ENCODE data around the gene DNAH5.

Gene DNAH5

DNA sequence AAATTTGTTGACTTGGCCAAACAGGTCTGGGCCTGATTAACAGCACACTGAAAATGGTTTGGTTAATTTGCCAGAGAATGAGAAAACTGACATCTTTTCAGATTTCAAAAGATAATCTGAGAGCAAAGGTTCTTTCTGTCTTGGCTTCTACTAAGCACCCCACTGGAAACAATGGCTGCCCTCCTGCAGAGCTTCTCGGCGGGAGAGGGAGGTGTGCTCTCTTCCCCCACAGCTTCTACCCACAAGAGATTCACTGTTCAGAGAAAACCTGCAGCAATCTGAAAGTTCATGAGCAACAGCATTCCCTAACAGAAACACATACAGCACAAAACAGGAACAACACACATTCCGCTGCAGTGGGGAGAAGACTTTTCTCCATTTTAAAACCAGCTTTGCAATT lies 3.0 kb downstream of the DNAH5 start:
- DNase-seq, result no peak

DNA sequence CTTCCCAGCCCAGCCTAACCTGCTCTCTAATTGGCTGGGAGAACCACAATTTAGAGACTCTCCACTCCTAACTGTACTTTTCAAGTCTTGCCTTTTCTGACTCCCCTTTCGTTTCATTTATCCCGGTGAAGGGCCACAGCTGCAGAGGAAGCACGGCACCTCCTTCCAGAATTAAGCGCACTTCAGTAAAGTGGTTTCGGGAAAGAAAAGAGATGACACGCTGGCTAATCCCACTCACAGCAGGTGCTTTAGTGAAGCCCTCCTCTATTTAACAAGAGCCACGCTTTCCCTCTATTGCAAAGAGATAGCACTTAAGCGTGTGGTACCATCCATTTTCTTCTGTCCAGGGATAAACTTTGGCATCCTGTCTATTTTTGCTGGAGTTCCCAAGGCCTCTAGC lies 4.8 kb downstream of the DNAH5 start:
- DNase-seq, result no peak

DNA sequence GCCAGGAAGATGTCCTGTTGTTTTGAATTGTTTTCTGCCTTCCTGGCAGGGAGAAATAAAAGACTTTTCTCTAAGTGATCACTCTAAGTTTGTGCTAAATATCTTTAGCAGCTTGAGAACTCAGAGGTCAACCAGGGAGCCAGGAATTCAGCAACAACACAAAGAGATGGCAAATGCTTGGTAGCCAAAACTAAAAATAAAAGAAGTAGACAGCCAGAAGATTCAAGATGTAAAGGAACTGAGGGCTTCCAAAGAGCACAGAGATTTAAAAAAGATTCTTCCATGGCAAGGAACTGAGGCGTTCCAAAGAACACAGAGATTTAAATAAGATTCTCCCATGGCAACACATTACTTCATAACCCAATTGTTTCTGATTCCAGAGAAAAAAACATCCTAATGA lies 9.6 kb downstream of the DNAH5 start:
- no peak for DNase-seq

DNA sequence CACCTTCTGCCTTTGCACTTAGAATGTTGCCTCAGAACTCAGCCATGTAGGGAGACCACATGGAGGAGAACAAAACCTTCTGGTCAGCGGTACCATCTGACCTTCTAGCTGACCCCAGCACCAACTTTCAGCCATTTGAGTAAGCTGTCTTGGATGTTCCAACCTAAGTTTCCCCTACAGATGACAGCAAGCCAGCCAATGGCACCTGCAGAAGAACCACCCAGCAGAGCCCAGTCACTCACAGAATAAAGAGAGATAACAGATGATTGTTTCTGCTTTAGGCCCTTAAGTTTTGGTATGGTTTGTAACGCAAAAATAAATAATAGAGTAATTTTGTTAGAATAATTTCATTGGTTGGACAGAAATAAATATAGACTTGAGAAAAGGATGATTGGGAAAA lies 10.4 kb downstream of the DNAH5 start:
- no peak for DNase-seq

DNA sequence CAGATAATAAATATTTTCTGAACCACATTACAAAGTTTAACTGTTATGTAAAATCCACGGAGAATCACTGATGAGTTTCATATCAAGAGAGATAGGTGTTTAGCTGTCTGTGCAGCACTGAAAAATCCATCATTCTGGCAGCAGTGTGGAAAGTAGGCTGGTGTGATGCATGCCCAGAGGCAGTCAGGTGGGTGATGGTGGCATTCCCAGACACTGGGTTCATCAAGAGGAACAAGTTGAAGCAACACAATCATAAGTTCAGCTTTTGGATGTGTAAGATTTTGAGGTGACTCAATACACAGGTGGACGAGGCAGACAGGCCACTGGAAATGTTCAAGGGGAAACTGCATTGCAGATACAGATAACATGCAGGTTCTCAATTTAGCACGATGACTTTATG lies 11.9 kb downstream of the DNAH5 start:
- DNase-seq, result no peak

DNA sequence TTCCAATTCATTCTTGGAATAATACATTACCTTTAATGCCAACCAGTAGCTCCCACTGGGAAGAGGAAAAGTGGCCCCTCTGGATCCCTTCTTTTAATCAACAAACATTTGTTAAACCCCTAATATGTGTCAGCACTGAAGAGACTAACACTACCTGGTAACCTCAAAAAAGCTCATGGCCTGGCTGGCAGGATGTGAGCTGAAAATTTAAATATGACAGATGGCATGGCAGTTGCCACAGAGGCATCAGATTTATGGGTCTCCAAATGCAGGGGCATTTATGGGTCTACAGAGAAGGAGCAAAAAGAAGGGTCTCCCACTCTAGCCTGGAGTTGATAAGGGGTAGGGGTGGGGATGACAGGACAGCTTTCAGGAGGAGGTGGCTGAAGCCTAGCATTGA lies 12.5 kb downstream of the DNAH5 start:
- no peak for DNase-seq

DNA sequence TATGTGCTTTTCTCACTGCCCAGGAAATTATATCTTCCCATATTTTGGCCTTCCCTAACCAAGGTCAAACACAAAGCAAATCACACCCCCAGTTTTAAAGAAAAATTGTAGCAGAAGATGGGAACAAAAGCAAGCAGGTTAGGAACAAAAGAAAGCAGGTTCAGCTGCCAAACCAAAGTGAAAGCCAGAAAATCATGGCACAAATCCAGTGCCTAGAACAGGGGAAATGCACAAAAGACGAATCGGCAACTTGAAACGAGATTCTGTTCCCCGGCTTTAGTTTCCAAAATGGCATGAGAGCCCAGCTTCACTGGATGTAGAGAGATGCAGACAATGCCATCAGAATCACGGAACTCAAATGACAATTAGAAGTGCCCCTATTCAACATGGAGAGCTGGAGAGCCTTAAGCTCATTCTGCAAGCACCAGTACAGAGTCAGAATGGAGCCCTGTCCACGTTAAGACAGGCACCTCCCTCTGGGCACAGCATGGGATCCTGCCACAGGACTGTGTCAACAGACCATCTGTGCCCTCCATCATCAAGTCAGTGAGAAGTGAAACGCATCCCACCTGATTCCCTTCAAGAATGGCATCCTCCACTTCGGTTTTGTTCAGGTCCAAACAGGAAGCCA lies 13.8 kb downstream of the DNAH5 start:
- no peak for DNase-seq

DNA sequence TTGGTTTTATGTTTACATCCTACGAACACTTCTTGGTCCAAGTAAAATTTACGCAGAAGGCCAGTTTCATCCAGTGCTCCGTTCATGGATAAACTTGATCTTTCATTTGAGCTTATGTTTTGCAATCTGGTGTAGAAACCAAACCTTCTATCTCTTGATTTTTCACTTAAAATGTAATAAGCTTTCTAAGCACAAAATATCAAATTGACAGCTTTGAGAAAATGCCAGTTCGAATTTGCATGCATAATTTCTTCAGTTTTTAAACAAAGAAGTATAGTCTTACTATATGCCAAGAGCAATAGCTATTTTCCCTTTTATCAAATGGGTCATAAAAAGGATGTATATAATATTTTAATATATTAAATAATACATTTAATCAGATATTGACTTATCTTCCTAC lies 17.8 kb downstream of the DNAH5 start:
- no peak for DNase-seq

DNA sequence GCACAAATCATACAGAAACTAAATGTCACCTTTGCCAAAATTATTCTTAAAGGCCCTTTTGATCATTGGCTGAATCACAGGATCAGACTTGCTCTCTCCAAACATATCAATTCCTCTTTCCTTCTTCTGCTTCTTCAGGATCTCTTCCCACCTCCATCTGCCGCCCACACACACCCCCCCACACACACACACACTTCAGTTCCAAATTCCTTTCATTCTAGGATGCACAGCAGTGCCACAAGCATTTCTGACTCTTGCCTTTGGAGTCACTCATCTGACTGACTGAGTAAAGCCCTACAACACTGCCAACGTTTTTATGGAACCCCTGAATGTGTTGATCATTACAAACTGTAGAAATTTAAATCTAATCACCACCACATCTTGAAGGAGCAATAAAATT lies 22.9 kb downstream of the DNAH5 start:
- no peak for DNase-seq

DNA sequence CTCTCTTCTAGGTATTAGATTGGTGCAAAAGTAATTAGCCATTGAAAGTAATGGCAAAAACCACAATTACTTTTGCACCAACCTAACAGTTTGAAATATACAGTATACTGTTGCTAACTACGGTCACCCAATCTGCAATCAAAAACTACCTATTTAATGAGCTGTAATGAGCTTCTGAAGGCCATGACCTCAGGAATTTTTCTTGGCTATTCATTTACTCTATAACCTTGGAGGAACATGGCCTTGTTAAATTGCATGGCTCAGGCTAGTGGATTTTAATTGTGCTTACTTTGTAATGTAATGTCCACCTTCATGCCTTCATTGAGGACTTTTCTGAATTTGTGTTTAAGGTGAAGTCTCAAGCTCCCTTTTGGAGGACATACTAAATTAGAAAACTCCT lies 24.7 kb downstream of the DNAH5 start:
- no peak for DNase-seq

DNA sequence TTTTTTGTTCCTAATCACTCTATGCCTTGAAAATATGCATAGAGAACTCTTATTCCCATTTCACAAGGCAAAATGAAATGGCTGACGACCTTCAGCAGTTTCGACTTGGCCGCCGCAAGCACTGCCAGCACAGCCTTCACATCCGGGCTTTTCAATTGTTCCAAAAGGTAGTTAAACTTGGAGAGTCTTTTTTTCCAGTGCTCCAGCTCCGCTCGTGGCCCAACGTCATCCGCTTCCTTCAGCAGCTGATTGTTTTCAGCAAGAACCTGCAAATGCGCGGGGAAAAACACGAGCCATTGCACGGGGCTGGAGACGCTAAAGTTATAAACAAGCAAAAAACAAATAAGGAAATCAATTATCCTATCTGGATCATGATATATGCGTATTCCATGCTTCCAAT lies 25.4 kb downstream of the DNAH5 start:
- no peak for DNase-seq

DNA sequence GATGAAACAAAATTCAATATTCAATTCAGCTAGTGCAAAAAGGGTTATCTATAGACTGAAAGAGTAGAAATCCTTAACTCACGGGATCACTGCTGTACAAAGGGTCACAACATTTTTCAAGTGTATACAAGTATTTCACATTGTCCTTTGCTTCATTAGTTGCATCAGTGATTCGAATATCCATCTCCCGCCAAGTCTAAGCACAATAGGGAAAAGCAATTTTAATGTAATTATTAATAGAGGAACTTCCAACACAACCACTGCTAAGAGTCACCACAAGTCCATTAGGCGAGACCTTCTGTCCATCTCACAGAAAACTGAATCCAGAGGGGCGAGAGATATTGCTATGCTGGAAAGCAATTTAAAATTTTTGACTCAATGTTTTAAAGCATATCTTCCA lies 27.4 kb downstream of the DNAH5 start:
- DNase-seq, result no peak

DNA sequence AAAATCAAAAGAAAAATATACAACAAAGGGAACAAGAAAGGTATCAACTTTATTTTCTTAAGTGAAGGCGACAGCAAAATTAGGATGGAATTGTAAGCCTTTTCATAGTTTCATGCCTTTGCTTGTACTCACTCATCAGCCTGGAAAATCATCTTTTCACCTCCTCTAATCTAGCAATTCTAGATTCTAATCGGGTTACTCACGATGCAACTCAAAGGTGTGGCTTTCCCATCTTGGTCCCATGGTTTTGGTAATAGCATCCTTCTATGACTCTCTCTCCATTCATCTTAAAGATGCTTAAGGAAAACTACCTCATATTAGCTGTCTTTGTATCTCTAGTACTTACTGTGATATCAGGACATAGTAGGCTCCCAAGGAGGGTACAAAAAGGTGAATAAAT lies 30.5 kb downstream of the DNAH5 start:
- no peak for DNase-seq

DNA sequence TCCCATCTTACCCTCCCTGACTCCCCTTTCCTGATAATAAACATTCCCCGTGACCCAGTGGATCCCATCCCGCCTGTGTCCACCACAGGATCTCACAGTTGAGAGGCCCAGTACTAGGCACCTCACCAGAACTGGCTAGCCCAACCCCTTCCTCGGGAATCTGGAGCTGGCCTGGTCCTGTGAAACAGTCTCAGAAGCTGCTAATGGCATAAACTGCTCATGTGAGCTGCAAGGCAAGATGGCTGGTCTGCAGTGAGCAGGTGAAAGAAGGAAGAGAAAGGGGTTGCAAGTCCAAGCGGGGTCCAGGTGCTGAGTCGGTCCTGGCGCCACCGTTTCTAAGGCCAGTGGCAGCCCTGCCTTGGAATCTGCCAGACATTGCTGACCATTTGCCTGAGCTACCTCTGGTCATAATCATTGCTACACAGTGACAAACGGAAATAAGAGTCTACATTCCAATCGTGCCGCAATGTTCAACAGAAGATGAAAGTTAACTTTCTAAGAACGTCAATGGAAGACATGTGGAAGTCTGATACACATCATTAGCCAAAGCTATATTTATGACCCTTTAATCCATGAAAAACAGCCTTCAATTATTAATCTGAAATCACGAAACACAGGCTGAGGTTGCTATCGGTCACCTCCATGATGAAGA lies 33.7 kb downstream of the DNAH5 start:
- DNase-seq, result no peak

DNA sequence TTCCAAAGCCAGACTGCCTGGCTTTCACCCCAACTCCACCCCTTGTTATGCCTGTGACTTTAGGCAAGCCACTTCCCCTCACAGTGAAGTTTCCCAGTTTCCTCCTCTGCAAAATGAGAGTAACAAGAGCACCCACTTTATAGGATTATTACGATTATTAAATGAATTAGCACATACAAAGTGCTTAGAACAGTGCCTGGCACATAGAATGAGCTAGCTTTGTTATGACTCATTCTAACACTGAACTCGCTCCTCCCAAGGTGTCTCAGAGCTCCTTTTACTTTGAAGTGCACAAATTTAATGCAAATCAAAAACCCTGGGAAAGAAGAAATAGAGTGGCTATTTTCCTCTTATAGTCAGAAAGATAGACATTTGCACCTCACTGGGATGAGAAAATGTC lies 34.3 kb downstream of the DNAH5 start:
- DNase-seq, result no peak

DNA sequence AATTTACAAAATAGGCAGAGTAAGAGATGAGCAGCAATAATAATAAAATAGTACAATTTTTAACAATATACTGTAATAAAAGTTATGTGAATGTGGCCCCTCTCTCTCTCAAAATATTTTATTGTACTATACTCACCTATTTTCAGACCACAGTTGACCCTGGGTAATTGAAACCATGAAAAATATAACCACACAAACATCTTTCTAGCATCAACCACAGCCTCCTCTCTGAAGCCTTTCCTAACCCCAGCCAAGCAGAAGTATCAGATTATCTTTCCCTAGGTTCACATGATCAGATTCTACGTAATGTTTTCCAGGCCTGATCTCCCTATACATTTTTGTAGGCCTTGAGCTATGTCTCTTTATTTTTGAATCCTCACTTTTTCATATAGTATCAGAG lies 35.2 kb downstream of the DNAH5 start:
- DNase-seq, result no peak

DNA sequence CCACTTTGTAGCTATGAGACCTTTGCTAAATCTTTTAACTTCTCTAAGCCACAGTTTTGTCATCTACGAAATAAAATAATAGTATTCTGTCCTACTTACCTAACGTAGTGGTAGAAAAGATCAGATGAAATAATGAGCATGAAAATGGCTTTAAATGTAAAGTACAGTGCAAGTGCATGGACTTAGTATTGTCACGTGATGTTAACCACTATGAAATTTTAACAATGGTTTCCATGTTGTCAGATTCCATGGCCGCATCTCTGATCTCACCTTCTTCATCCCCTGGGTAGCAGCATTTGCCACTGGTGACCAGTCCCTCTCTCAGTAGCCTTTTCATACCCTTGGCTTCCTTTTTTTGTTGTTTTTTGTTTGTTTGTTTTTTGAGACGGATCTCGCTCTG lies 45.9 kb downstream of the DNAH5 start:
- DNase-seq, result no peak

DNA sequence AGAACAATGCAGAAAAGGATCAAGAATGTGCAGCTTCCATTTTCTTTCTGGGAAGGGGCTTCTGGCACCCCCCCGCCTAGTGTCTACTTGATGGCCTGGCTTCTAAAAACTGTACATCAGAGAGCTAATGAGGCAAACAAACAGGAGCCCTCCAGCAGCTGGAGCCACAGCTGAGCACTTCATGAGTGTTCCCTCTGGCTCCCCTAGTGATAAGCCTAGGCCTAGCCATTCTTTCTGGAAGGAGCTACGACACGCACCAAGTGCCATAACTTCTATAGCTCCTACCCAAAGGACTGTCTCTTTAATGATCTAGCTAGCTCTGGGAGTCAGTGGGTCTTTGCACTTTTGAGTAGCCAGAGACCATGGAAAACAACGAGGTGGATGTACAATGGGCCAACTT lies 66.1 kb downstream of the DNAH5 start:
- no peak for DNase-seq

DNA sequence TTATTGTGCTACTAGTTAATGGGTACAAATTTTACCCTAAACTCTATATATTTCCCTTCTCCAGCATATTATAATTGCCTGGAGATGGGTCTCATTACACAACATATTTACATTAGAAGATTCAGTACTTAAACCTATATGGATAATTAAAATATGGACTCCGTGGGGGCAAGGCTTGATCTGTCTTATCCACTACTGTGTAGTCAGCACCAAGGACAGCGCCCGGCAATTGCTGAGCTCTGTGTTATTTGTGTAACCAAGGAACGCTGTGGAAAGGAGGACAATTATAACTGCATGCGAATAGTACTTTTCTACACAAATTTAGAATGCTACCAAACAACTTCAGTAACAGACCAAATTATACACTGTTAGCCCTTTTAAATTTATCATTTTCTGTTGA lies 77.7 kb downstream of the DNAH5 start:
- DNase-seq, result no peak

DNA sequence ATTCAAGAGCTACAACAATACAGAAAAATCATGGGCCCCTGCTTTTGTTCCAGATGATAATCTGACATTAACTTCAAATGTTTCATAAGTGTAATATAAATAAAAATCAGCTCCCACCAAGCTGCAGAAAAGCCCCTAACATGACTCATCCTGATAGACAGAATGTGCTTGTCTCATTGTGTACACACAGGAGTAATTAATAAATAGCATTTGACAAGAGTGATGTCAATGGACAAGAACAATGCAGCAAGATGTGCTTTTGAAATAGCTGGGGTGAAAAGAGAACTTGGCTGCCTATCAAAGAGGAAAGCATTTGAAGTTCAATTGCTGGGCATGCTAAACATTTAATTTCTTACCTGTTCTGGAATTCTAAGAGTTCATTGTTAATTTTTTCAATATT lies 79.2 kb downstream of the DNAH5 start:
- no peak for DNase-seq

DNA sequence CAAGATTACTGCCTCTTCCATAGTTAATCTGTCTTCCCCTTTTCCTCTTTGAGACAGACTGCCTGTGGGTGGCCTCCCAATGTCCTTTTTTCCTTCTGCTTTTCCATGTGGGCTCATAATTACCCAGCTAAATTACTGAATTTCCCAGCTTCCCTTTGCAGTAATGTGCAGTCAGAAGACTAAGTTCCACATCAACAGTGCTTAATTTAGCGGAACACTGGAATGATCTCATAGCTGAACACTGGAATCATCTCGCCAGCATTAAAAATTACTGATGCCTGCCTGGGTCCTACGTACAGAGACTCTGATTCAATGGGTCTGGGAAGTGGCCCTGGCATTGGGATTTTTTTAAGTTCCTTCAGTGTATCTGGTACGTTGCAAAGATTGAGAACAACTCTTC lies 84.3 kb downstream of the DNAH5 start:
- DNase-seq, result no peak

DNA sequence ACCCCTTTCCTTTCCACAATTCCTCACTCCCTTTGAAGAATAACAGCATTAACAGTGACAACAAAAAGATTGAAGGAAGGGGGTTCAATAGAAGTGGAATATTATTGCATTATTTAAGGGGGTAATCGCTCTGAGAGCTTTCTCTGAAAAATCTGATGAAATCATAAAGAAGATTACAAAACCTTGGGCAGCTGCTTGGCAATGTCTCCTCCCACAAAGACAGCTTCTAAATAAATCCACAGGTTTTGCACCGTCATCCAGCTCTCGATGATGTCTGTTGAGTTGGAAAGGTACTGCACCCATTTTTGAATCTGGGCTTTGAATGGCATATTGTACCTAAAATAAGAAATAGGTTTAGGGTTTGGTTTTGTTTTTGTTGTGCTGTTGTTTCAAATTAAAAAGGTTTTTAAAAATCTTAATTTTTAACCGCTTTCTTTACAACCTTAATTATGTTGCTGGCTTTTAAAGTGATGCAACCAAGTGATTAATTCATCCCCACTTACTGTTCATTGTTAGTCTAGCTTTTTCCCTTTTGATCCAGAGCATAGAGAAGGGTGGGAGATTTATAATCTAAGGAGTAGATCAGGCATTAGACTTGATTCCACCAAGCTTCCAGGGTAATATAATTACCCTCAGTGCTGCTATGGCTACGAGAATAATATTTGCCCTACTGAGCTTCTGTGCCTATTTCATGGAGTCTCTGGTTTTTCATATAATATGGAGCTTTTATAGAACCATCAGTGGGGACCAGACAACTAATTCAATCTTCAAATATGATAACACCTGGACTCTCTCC lies 85.0 kb downstream of the DNAH5 start:
- DNase-seq, result no peak

DNA sequence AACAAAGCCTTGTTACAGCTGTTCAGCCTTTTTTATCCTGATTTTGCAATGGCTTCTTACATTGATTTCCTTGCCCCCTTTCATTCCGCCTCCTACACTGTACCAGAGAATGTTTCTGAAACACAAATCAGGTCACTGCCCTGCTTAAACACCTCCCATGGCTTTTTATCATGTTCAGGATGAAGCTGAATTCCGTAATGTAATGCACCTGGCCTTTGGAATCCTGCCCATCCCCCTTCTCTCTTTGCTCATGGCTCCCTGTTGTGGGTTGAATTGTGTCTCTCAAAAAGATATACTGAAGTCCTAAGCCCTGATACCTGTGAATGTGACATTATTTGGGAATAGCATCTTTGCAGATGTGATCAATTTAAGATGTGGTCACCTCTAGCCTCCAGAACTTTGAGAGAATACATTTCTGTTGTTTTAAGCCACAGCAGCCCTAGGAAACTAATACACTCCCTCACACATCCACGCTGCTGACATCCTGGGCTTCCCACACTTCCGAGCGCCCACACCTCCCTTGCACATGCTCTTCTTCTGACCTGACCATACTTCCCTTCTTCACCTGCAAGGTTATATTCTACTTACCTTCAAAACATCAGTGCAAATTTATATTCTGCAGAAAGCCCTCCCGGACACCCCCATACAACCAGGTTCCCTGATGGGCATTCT lies 101.2 kb downstream of the DNAH5 start:
- no peak for DNase-seq

DNA sequence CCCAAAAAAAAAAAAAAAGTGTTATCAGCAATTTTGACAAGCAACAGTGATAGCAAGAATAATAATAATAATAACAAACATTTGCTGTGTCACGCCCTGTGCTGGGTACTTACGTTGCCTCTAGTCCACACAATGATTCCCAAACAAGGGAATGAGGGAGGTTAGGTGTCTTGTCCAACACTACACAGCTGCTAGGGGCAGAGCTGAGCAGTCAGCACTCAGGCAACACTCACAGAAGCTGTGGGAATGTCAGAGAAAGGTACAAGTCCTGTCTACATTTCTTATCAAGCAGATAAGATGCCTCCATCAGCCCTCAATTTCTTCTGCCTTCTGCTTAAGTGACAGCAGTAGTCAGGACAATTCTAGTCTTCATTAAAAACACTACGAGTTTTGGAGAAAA lies 111.0 kb downstream of the DNAH5 start:
- no peak for DNase-seq

Data from stimulated activated CD4-positive, alpha-beta T cell treated with anti-CD3 and anti-CD28 coated beads, Interleukin-4, amount 100 ng/mL, for 4 hours (primary cell).